Measurements from ENCODE around the gene MYL4.

DNA sequence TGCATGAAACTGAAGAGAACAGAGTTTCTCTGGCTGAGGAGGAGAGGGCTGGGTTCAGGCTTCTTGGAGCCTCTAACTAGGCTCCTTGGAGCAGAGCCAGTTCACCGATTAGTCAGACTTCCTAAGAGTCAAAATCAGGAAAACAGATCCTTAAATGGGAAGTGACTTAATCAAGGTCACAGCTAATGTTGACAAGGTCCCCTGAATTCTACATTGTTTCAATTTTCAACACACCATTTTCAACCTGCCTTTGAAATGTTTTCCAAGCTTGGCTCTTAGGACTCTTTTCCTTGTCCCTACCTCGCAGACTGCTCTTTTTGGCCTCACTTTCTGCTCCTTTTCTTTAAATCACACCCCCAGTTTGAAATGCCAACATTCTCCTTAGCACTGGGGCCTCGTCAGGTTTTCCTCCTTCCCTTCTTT, 16.3 kb downstream of the MYL4 start:
- TF ChIP-seq GABPA (IDR thresholded peaks at IDR 0.05; ENCODE audit: borderline replicate concordance, insufficient read depth, low read length) (no peak), CTBP2 (IDR thresholded peaks at IDR 0.05; ENCODE audit: borderline replicate concordance, insufficient read depth, insufficient read length, low read length) (no peak), YY1 (IDR thresholded peaks at IDR 0.05; ENCODE audit: low read depth, low read length) (no peak), KDM1A (IDR thresholded peaks at IDR 0.05; ENCODE audit: borderline replicate concordance, low read length) (no peak), POLR2A (IDR thresholded peaks at IDR 0.05; ENCODE audit: control extremely low read depth in 1 of 2, low read depth in 2 of 2, low read length in 2 of 2) (no peak), SP1 (IDR thresholded peaks at IDR 0.05; ENCODE audit: low read depth, low read length) (no peak), CREB1 (IDR thresholded peaks at IDR 0.05) (no peak), RAD21 (IDR thresholded peaks at IDR 0.05 in 1 of 2, conservative IDR thresholded peaks at IDR 0.05 in 1 of 2; ENCODE audit: low read depth in 2 of 2, low read length in 2 of 2) (no peak), RXRA (IDR thresholded peaks at IDR 0.05; ENCODE audit: insufficient read depth, low read depth, low read length) (no peak), POLR2AphosphoS5 (IDR thresholded peaks at IDR 0.05; ENCODE audit: low read depth, low read length) (no peak), SIN3A (conservative IDR thresholded peaks at IDR 0.05 in 1 of 2, IDR thresholded peaks at IDR 0.05 in 1 of 2; ENCODE audit: low read depth in 1 of 2, low read length in 2 of 2) (no peak)
